Measurements from ENCODE around the gene WDHD1.

GRCh38 chr14:55057919-55058318 lies 31.0 kb upstream of the WDHD1 start:
- TF ChIP-seq CTCF (IDR thresholded peaks at IDR 0.05 in 8 of 11, conservative IDR thresholded peaks at IDR 0.05 in 3 of 11) (no peak), POLR2A (IDR thresholded peaks at IDR 0.05) (no peak), POLR2AphosphoS5 (IDR thresholded peaks at IDR 0.05) (no peak)
